Loucy (cell line): ENCODE results near the gene ACOXL.

ENCODE experiments used
- EZH2phosphoT487 ChIP-seq: fragments of 200-600 bp; IDR thresholded peaks from 2 replicates; pipeline ENCODE4 v1.6.1; 2018; ENCODE audit warnings: antibody characterized with exemption, mild to moderate bottlenecking, moderate library complexity, borderline replicate concordance
- TF ChIP-seq, protein P1 (sequence below): fragments of 200-600 bp; sonication (generic); conservative IDR thresholded peaks from 2 replicates; pipeline ENCODE4 v1.5.1; 2014; ENCODE audit warnings: mild to moderate bottlenecking, antibody characterized with exemption, low read length

DNA sequence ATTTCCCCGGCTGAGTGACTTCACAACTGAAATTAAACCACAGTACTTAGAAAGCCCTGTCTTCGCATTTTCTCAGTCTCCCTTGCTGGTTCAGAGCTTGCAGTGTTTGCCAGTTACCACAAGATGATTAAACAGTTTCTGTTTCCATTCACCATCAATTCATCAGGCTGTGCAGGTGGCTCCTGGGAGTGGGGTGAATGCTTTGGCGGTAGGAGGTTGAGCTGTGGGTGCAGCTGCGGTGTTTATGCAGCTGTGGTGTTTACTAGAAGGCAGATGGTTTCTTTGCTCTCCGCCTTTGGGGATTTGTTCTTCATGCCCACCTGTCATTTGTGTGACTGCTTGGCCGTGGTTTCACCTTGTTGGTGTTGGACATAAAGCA, 16.1 kb downstream of the ACOXL start:
- TF ChIP-seq, protein P1, sequence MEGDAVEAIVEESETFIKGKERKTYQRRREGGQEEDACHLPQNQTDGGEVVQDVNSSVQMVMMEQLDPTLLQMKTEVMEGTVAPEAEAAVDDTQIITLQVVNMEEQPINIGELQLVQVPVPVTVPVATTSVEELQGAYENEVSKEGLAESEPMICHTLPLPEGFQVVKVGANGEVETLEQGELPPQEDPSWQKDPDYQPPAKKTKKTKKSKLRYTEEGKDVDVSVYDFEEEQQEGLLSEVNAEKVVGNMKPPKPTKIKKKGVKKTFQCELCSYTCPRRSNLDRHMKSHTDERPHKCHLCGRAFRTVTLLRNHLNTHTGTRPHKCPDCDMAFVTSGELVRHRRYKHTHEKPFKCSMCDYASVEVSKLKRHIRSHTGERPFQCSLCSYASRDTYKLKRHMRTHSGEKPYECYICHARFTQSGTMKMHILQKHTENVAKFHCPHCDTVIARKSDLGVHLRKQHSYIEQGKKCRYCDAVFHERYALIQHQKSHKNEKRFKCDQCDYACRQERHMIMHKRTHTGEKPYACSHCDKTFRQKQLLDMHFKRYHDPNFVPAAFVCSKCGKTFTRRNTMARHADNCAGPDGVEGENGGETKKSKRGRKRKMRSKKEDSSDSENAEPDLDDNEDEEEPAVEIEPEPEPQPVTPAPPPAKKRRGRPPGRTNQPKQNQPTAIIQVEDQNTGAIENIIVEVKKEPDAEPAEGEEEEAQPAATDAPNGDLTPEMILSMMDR, result no peak
- TF ChIP-seq EZH2phosphoT487, result no peak
